Stimulated activated naive CD4-positive, alpha-beta T cell treated with Interleukin-2 at 50 U/mL for 16 hours (primary cell): ENCODE data around the gene TMEM212.
"Not testable (repeated sequence)": the region's sequence is repeated elsewhere in the genome, so short reads cannot be mapped to it uniquely, and the experiment has no call there.

Source experiments
- DNase-seq: peaks from one replicate; lab custom pipeline; 2025; lab: John Stamatoyannopoulos, UW

TMEM212 gene

GRCh38 chr3:171835116-171835515 is 8.0 kb upstream of the TMEM212 start:
- DNase-seq, result no peak

- no peak for DNase-seq
Measured at GRCh38 chr3:171835613-171836012, 7.5 kb upstream of the TMEM212 start.

GRCh38 chr3:171836855-171837254 is 6.3 kb upstream of the TMEM212 start:
- DNase-seq, result no peak

- DNase-seq, result no peak
Measured at GRCh38 chr3:171837698-171838097, 5.5 kb upstream of the TMEM212 start.

- DNase-seq, result no peak
Measured at GRCh38 chr3:171838218-171838720, 4.9 kb upstream of the TMEM212 start.

GRCh38 chr3:171839270-171839669 is 3.9 kb upstream of the TMEM212 start:
- no peak for DNase-seq

GRCh38 chr3:171840445-171840810 is 2.7 kb upstream of the TMEM212 start:
- DNase-seq, result no peak

- no peak for DNase-seq
Measured at GRCh38 chr3:171840811-171841619, 2.1 kb upstream of the TMEM212 start.

- no peak for DNase-seq
Measured at GRCh38 chr3:171841620-171842000, 1.5 kb upstream of the TMEM212 start.

GRCh38 chr3:171844873-171845272 is 1.7 kb downstream of the TMEM212 start:
- no peak for DNase-seq

- no peak for DNase-seq
Measured at GRCh38 chr3:171845481-171846284, 2.5 kb downstream of the TMEM212 start.

- no peak for DNase-seq
Measured at GRCh38 chr3:171846597-171846996, 3.4 kb downstream of the TMEM212 start.

- DNase-seq, result no peak
Measured at GRCh38 chr3:171847133-171847532, 4.0 kb downstream of the TMEM212 start.

GRCh38 chr3:171847595-171848259 is 4.6 kb downstream of the TMEM212 start:
- no peak for DNase-seq

GRCh38 chr3:171849617-171850319 is 6.6 kb downstream of the TMEM212 start:
- no peak for DNase-seq

- no peak for DNase-seq
Measured at GRCh38 chr3:171850320-171850959, 7.3 kb downstream of the TMEM212 start.

GRCh38 chr3:171850960-171851659 is 8.0 kb downstream of the TMEM212 start:
- no peak for DNase-seq

- no peak for DNase-seq
Measured at GRCh38 chr3:171851660-171852058, 8.5 kb downstream of the TMEM212 start.

- no peak for DNase-seq
Measured at GRCh38 chr3:171854649-171855305, 11.6 kb downstream of the TMEM212 start.

GRCh38 chr3:171858770-171859169 is 15.6 kb downstream of the TMEM212 start:
- DNase-seq, result not testable (repeated sequence)
